ENCODE measurements around the gene EDIL3. TPM values are rescaled to one million over a fixed set of nuclear protein-coding genes. Genes with fewer than 3 reads are reported as not detected.

The EDIL3 gene, protein sequence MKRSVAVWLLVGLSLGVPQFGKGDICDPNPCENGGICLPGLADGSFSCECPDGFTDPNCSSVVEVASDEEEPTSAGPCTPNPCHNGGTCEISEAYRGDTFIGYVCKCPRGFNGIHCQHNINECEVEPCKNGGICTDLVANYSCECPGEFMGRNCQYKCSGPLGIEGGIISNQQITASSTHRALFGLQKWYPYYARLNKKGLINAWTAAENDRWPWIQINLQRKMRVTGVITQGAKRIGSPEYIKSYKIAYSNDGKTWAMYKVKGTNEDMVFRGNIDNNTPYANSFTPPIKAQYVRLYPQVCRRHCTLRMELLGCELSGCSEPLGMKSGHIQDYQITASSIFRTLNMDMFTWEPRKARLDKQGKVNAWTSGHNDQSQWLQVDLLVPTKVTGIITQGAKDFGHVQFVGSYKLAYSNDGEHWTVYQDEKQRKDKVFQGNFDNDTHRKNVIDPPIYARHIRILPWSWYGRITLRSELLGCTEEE
- polyA plus RNA-seq (ENCODE audit: insufficient read length in 4 of 4) = 10 to 100 TPM; 51.8 to 74.9 (median 61.5) TPM

DNA sequence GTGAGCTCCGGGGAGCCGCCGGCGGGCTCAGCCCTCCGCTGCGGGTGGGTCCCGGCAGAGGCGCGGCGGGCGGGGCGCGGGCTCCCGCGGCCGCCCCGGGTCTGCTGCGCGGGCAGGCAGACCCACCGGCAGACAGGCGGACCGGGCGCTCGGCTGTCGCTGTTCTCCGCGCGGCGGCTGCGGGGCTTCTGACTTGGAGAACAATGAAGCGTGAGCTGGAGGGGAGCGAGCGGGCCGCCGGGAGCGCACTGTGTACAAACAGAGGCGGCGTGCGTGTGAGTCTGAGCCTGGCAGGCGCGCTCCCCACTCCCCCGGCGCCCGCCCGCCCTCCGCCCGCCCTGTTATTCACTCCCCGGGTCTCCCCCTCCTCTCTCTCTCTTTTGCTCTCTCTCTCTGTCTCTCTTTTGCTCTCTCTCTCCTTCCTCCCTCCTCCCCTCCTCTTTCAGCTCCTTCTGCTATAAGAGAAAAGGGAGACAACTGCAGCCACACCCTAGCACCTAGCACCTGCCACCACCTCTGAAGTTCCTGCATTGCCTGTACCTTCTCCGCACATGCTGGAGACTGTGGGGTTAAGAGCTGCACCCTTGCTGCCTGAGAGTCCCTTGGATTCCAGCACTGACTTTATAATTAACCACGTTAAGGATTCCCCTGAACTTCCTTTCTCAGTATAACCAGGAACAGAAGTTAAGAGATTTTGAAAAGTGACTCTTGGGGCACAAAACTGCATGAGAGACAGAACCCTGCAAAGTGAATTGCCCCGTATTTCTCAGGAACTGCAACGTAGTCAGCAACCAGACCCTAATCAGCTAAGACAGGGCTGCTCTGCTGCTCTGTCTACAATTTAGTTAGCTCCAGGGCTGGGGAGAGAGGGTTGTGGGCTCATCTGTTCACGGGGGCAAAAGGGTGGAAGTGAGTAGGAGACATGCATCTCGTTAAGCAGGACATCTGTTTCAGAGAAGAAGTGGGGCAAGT is at the start of gene EDIL3:
EDIL3 (minus strand) TSS at position 277 of the 972 bp plus-strand sequence. CDS start 506 bp downstream, outside the sequence.
- peak in 1 of 4 donors; percentile 8 for DNase-seq (ENCODE audit: low read depth in 4 of 4, low spot score in 3 of 4)

DNA sequence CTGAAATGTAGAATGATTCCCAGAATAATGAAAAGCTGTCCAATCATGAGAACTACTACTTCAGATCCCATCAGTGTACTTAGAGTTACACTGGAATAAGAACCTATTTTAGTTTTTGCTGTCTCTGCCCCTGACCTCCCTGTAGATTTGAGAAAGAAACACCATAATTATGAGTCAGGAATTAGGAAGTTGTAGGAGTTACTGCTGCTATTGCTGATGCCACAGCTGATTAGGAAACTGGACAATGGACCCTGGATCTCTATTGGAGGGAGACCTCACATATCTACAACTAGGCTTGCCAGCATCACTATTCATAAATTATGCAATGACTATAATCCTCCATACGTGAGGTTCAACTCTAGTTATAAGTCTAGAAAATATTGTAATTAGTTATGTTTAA is 48.8 kb upstream of the EDIL3 start:
- DNase-seq (ENCODE audit: low read depth in 4 of 4, low spot score in 3 of 4) = no peak

DNA sequence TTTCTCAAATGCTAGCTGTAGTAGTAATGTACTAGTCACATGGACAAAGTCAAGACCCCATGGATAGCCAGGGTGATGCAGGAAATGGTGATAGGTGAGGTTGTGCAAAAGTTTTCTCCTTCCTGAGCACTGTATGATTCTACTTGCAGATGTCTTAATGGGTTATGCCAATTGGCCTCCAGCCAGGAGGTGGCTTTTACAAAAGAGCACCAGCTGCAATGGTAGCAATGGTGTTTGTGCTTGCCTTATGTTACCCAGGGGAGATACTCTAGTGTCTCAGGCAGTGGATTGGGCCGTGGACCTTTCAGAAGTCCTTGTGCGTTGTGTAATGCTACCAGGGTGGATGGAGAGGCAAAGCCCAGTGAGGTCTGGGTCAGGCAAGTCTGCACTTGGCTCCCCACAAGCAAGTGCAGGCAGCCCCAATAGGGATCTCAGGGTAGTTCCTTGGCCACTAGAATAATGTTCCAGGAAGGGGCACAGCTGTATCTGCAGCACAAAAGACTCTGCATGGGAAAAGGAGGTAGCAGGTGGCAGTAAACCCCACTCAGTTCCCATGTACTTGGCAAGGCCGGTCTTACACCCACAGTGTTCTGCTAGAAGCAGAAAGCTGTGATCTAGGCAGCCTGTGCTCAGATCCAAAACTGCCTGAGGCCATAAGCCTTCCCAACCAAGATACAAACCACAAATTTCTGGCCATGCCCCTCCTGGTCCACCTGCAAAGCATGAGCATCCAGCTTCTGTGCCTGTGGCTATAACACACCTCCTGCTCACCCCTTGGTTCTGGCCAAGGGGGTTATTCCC is 46.4 kb upstream of the EDIL3 start:
- DNase-seq (ENCODE audit: low read depth in 4 of 4, low spot score in 3 of 4) = no peak

DNA sequence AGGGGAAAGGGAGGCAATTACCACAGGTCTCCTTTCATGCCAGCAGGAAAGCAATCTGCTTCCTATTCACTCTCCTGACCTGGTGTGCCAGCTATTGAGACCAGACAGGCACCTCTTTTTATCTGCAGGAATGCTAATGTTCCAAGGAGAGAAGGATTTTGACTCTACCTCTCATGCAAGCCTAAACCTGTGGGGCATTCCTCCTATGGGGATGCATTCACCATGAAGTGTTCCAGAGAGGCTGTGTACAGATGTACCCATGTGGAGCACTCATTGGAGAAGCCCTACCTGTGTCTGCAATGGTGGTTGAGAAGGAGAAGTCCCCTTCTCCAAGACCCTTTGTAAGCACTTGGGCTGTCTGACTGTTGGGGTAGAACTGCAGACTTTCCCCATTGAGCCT is 45.4 kb upstream of the EDIL3 start:
- DNase-seq (ENCODE audit: low read depth in 4 of 4, low spot score in 3 of 4) = no peak

DNA sequence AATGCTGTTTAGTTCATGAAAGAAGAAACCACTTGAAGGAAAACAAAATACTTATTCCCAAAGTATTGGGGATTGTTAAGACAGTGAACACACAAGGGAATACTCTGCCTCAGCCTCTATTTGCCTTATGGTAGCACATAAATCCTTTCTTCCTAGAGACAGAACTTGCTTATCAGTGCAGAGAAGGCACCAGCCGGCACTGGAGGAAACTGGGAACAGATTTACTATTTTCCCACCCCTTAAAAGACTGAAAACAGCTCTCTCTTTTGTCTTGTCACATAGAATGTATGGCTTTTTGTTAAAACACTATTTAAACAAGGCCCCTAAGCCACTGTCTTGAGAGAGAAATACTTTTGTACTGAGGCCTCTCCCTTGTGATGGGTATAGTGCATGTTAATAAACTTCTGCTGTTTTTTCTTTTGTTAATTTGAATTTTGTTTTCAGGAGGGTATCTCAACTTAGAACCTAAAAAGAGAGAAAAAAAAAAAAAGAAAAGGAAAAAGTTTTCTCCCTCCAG is 40.7 kb upstream of the EDIL3 start:
- DNase-seq (ENCODE audit: low read depth in 4 of 4, low spot score in 3 of 4) = no peak

DNA sequence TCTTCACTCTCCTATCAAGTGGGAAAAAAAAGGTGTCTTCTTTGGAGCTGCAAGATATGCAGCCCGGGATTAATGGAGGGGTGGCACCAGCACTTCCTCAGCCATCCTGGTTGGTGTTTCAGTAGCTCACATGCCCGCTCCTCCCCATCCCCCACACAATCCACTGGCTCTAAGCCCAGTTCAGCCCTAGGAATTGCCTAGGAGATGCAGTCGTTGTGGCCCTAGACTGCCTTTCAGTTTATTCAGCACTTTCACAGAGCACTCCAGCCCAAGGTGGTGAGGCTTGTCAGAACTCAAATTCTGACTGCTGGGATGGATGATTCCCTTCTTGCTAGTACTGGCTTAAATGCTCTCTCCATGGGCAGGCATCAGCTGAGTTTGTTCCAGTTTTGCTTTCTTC is 35.1 kb upstream of the EDIL3 start:
- no peak for DNase-seq (ENCODE audit: low read depth in 4 of 4, low spot score in 3 of 4)

DNA sequence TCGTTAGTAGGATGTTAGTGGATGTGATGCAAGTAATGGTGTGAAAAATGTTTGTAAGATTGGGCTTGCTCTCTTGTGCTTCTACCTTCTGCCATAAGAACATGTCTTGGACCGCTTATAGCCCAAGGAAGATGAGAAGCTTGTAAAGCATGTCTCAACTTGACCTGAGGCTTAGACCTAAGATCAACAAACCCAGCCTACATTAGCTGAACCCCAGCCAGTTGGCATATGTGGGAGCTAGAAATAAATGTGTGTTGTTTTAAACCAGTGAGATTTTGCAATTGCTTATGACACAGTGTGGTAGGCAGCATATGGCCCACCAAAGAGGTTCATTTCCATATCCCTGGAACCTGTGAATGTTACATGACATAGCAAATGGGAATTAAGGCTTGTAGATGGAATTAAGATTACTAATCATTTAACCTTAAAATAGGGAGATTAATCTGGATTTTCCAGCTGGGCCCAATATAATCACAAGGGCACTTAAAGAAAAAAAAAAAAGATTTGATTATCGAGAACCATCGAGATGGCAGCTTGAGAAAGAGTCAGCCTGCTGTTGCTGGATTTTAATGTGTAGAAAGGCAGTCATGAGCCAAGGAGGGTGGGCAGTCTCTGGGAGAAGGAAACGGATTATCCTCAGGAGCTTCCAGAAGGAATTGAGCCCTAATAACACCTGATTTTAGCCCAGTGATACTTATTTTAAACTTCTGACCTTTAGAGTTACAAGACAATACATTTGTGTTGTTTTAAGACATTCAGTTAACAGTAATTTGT is 27.3 kb upstream of the EDIL3 start:
- no peak for DNase-seq (ENCODE audit: low read depth in 4 of 4, low spot score in 3 of 4)

DNA sequence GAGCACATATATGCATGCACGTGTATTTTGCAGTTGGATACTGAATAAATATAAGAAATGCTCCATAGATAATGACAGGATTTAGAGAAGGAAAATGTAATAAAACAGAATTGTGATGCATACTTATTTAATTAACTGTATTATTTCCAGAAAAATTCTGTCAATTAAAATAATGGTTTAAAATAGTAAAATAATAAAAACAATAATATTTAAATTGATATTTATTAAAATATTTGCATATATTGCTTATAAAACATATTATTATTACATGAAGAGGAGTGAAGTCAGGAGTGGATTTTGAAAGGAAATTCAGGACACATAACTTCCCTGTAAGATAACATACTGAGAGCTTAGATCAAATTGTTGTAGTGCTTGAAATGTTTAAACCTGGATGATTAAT is 21.4 kb upstream of the EDIL3 start:
- no peak for DNase-seq (ENCODE audit: low read depth in 4 of 4, low spot score in 3 of 4)

DNA sequence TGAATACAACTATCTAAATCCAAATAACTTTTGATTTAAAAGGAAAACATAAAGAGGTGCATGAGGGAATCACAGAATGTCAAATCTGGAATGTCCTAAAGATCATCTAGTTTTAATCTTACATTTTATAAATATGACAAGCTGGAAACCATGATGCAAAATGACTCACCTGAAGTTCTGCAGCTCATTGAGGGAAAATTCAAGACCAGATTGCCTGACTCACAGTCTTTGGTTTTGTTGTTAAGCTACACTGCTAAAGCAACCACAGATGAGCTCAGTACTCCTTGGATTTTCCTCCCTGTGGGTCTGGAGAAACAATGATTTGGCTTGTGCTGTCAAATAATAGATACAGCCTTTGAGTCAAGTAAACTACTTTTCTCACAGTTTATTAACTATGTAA is 19.1 kb upstream of the EDIL3 start:
- no peak for DNase-seq (ENCODE audit: low read depth in 4 of 4, low spot score in 3 of 4)

DNA sequence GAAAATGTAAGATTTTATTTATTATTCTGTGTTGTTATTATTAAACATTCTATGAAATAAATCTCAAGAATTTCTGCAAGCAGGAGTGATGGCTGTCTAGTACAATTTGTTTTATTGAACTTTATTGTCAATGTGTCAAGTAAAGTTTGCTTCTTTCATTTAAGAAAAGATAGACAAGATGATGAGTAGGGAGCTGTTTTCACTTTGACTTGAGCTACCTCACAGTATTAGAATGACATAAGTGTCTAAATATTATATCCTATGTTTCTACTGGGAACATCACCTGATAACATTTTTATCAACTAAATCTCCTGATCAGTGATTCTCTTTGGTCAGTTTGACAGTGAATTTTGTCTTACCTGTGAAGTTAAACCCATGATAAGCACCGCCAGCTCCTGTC is 12.7 kb upstream of the EDIL3 start:
- DNase-seq (ENCODE audit: low read depth in 4 of 4, low spot score in 3 of 4) = no peak

DNA sequence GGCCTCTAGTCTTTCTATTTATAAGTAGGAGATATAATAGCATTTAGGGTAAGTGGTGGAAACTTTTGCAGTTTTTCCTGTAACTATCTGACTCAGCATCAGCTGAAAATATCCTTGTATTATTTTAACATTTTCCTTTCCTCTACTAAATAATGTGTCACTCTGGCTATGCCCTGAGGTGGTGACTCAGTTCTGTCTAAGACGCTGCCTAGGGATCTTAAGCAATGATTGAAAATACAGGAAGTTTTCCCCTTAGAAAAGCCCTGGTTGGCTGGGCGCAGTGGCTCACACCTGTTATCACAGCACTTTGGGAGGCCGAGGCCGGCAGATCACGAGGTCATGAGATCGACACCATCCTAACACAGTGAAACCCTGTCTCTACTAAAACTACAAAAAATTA is 9.3 kb upstream of the EDIL3 start:
- no peak for DNase-seq (ENCODE audit: low read depth in 4 of 4, low spot score in 3 of 4)

DNA sequence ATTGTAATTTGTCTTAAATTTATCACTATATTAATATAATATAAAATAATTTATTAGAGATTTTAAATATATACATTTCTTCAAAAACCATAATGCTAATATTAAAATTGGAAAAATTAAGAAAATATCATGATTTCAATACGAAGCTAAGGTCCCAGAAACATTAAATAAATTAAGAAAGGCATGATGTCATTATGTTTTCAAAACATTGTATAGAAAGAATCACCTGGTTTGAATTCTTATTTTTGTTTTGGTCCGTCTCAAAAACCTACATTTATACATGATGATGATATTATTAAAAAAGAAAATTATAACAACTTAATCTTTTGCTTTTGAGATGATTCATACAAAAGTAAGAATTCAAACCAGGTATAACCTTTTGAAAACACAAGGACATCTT is 8.2 kb upstream of the EDIL3 start:
- DNase-seq (ENCODE audit: low read depth in 4 of 4, low spot score in 3 of 4) = no peak

DNA sequence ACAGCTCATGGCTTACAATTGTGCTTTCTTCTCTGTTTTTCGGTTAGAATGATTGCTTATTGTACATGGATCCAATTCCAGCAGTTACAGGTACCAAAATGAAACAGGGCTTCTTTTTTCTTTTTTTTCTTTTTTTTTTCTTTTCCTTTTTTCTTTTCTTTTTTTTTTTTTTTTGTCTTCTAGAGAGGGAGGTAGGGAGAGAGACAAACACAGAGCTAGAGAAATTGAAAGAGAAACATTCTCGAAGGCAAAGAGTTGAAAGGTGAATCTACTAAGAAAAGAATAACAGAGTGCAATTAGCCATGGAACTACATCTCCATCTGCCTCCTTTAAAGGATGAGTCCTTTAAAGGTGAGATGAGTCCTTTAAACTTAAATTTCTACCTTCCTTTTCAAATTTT is 1.0 kb upstream of the EDIL3 start:
- no peak for DNase-seq (ENCODE audit: low read depth in 4 of 4, low spot score in 3 of 4)

DNA sequence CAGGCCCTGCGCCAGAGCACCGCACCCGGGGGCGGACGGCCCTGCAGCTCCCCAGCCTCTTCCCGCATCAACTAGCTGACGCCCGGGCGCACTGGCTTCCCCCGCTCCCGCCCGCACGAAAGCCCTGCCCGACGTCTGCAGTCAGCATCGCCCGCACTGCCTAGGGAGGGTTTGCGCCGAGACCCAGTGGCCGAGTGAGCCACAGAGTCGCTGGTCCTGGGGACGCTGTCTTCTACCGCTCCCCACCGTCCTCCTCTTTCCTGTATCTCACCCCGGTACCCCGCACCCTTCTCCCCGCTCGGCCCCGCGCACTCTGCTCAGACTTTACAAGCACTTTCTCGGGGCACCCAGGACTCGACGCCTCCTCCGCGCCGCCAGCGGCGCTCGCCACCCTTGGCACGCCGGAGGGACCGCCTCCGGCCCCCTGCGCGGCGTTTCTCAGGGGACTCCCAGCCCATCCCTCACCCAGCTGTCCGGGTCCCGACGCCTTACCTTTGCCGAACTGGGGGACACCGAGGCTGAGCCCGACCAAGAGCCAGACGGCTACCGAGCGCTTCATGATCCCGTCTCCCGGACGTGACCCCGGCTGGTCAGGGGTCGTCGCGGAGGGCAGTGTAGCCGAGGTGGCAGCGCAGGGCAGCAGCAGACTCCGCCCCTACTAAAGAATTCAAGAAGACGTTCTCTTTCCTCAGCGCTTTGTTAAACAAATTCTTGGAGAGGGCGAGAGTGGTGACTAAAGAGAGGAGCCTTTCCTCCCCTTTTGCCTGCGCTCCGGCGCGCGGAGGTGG is 670 bp downstream of the EDIL3 start:
- peak in 1 of 4 donors; percentile 41 for DNase-seq (ENCODE audit: low read depth in 4 of 4, low spot score in 3 of 4)

DNA sequence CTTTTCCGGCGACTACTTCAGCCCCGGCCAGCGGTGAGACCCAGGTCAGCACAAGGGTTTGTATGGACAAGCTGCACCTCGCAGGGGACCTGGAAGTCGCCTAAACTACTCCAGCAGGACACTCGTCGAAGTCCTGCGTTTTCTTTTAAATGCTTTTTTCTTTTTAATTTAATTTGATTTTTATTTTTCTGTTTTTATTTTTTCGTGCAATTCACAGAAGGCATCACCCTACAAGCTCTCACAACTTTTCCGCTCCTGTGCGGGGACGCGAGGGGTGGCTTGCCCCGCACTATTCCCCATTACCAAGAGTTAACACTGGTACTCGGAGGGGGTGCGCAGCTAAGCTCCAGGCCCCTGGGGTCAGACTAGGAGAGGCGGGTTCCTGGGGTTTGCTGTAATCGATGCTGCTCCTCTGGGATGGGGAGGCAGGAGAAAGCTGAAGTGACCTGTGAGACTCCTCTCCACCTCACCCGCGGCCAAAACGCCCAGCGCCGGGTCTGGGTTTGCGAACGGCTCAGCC is 1.3 kb downstream of the EDIL3 start:
- no peak for DNase-seq (ENCODE audit: low read depth in 4 of 4, low spot score in 3 of 4)

DNA sequence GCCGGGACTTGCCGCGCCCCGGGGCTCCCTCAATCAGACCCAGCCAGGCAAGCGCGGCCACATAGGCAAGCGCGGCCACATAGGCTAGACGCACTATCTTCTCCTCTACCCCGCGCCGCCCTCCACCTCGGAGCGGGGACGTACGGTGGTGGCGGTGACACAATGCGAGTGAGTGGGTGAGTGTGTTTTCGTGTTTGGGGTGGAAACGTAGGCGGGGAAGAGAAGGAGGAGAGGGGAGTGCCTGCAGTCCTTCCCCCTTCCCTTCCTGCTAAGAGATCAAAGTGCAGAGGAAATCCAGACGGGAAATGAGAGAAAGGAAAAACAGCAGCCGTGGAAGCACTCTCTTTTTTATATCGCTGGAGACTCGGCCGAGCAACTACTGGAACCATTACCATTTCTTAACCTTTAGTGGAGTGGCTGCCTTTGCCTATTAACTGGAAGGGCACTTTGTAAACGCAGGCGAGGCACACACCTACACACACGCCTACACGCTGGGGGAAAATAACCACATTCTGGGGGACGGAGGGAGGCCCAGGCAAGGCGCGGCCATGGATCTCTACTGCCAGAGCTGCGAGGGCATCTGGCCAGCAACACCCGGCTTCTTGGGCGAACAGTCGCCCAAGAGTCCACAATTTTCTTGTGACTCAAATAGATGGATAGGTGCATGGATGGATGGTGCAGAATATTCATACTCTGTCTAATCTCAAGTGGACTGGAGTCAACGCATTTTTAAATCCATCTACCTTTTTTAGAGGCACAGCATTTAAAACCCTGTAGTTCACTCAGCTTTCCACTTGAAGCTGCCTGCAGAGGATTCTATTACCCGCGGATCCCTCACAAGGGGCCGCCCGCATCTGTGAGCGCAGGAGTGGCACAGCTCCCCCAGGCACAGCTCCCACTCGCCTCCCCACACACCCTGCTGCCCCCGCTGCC is 2.1 kb downstream of the EDIL3 start:
- DNase-seq (ENCODE audit: low read depth in 4 of 4, low spot score in 3 of 4) = peak in 1 of 4 donors; percentile 35

All from right renal pelvis (tissue), 4 donors.